GM12891 (cell line): ENCODE measurements around the gene AIFM1.
A peak's percentile ranks its signal among the peaks of the same experiment; 100 is the strongest.

Experiments
- SPI1 ChIP-seq: IDR thresholded peaks from 2 replicates; pipeline ENCODE4 v1.6.1; 2011; ENCODE audit warnings: low read depth, low read length, control low read depth
- TAF1 ChIP-seq: IDR thresholded peaks from 2 replicates; pipeline ENCODE4 v1.6.1; 2011; ENCODE audit warnings: low read depth, low read length, control low read depth

GRCh38 chrX:130173190-130173895 lies 7.7 kb upstream of the AIFM1 start:
- TF ChIP-seq TAF1 (no peak), SPI1 (peak; percentile 52)
